Esophagus squamous epithelium (tissue), 4 donors: ENCODE results near the gene KCNH1.

Experiments used
- CTCF ChIP-seq, 6 experiments: fragments of 450-650 bp in 4 of 6; fragments of 200-600 bp in 2 of 6; sonication (generic) in 2 of 6; IDR thresholded peaks; one replicate each; pipeline ENCODE4 v1.5.1; 2016 to 2019; ENCODE audit warnings: antibody characterized with exemption in 6 of 6, mild to moderate bottlenecking in 4 of 6, moderate library complexity in 4 of 6
- POLR2A ChIP-seq, 4 donors: fragments of 450-650 bp; IDR thresholded peaks; one replicate each; pipeline ENCODE4 v1.6.1; 2017; ENCODE audit warnings: antibody characterized with exemption in 4 of 4, mild to moderate bottlenecking in 4 of 4, moderate library complexity in 3 of 4

DNA sequence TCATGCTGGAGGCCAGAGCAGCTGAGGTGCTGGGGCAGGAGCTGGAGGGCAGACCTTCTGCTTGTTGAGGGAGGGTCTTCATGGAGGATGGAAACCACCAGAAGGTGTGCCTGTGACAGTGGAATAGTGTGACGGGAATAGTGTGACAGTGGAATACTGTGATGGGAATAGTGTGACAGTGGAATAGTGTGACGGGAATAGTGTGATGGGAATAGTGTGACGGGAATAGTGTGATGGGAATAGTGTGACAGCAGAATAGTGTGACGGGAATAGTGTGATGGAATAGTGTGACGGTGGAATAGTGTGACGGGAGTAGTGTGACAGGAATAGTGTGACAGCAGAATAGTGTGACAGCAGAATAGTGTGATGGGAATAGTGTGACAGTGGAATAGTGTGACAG is 480.2 kb downstream of the KCNH1 start:
- TF ChIP-seq CTCF (IDR thresholded peaks at IDR 0.05), result no peak
- no peak for TF ChIP-seq POLR2A (IDR thresholded peaks at IDR 0.05)
